Measurements from ENCODE around the gene MINDY4. TPM values are rescaled to one million over a fixed set of nuclear protein-coding genes. Genes with fewer than 3 reads are reported as not detected.

MINDY4 gene
- 3.1 and 3.7 TPM in 2 replicates for polyA plus RNA-seq (2014; cell fraction: cytosol; rRNA removed)
- polyA plus RNA-seq (2014; cell fraction: nucleus; rRNA removed) = 3.0 and 4.3 TPM in 2 replicates

DNA sequence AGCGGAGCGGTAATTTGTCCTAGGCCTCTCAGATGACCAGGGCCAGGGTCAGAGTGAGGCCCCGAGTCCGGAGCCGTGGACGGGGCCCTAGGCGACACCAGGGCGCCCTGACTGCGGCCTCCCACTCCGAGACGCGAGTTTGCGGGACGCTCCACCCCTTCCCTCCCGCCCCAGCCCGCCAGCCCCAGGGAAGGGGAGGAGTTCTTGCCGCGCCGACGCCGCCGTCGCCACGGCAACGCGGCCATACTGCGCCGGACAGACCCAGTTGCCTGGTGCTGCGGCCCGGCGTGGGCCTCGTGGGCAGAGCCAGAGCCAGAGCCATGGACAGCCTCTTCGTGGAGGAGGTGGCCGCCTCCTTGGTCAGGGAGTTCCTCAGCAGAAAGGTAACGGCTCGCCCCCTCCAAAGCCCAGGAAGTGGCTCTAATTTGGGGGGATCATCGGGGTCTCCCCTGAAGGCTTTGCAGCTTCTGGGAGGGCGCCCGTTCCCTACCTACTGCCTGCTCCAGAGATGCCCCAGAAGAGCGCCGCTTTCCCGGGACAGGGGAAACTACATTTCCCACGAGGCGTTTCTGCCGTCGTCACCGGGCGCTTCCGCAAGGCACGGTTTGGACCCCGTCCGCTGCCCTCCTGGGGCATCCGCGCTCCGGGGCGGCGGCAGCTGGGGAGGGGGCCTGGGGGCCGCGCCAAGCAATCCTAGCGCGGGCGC lies at the start of gene MINDY4:
Gene MINDY4 (plus strand): TSS at position 244 of the 706 bp plus-strand sequence. CDS start 77 bp downstream, at position 321.
- DNase-seq (ENCODE audit: low spot score) = peak; percentile 82

GRCh38 chr7:30722187-30722586 lies 49.0 kb upstream of the MINDY4 start:
- DNase-seq (ENCODE audit: low spot score) = no peak

- DNase-seq (ENCODE audit: low spot score) = no peak
Observed at GRCh38 chr7:30722671-30723070, 48.5 kb upstream of the MINDY4 start.

DNA sequence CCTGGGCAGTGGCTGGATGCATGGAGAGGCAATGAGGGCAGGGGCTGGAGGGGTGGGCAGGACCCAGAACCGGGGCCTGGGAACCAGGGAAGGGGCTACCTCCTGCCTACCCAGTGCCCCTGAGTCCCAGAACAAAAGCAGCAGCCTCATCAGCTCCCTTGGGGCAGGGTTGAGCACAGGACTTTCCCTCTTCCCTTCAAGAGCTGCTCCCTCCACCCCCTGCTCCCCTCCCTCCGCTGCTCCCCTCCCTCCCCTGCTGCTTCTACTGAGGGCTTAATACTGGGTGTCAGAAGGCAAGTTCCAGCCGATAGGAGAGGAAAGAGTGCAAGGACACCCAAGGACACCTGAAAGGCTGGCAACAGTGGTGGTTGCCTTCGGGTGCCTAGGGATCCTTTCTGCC lies 47.4 kb upstream of the MINDY4 start:
- no peak for DNase-seq (ENCODE audit: low spot score)

DNA sequence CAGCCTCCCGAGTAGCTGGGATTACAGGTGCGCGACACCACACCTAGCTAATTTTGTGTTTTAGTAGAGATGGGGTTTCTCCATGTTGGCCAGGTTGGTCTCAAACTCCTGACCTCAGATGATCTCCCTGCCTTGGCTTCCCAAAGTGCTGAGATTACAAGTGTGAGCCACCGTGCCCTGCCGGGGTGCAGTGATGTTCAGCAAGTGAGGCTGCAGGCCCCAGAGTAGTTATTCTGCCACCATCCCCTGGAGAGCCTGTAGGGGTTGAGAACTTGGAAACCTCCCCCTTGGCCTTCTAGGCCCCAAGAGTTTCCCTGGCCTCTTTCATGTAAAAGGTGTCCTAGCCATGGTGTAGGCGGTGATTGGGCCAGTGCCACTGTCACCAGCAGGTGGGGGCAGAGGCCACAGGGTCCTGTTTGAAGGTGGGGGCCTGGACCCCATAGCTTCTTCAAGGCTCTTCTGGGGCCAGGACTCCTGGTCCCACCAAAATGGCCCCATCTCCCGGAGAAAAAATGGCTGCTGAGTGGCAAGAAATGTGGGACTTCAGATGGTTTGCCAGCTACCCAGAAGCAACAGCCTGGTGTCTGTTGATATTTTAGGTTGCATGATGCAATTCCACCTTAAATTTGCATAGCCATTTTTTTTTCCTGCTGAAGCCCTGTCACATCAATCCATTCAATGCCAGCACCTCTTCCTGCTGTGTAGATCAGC lies 44.8 kb upstream of the MINDY4 start:
- DNase-seq (ENCODE audit: low spot score) = no peak

GRCh38 chr7:30727061-30727945 lies 43.9 kb upstream of the MINDY4 start:
- DNase-seq (ENCODE audit: low spot score) = no peak

GRCh38 chr7:30728591-30729100 lies 42.6 kb upstream of the MINDY4 start:
- DNase-seq (ENCODE audit: low spot score) = no peak

DNA sequence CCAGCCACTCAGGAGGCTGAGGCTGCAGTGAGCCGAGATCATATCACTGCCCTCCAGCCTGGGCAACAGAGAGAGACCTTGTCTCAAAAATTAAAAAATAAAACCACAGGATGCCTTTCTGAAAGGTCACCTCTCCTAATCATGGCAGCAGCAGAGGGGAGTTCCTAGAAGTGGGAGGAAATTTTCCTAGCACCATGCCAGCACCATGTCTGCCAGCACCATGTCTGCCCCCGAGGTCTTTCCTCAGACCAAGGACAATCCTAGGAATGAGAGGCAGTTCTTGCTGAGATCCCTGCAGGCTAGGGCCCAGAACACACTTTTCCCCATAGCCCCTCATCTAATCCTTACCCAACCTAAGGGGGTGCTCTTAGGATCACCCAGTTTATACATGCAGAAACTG lies 41.6 kb upstream of the MINDY4 start:
- DNase-seq (ENCODE audit: low spot score) = no peak

DNA sequence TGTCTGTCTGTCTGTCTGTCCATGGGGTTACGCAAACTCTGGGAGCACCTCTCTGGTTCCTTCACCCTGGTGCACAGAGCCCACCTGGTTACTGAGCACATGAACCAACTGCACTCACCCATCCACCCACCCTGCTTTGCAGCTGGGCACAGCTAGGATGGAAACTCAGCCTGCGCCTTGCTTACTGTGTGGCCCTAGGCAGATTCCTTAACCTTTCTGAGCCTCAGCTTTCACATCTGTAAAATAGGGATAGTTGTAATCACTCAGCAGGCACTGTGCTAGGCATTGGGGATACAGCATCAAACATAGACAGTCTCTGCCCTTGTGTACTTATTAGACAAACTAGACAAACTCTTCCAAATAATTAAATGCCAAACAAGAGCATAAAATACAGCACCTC lies 41.1 kb upstream of the MINDY4 start:
- no peak for DNase-seq (ENCODE audit: low spot score)

DNA sequence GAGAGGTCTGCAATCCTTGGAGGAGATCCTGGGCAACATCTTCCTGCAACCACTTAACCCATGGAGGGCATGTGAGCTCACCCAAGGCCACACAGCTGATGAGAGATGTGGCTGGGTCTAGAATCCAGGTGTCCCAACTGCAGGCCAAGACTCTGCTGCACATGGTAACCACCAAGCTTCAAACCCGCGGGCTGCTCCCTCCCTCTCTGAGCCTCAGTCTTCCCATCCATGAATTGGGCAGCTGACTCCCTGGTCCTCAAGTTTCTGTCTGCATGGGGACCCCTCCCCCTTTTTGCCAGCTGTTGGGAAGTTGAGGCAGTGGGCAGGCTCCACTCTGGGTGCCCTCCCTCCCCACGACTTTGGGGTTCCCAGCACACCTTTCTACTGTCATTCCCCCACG lies 40.2 kb upstream of the MINDY4 start:
- DNase-seq (ENCODE audit: low spot score) = no peak

GRCh38 chr7:30731581-30731980 lies 39.6 kb upstream of the MINDY4 start:
- no peak for DNase-seq (ENCODE audit: low spot score)

DNA sequence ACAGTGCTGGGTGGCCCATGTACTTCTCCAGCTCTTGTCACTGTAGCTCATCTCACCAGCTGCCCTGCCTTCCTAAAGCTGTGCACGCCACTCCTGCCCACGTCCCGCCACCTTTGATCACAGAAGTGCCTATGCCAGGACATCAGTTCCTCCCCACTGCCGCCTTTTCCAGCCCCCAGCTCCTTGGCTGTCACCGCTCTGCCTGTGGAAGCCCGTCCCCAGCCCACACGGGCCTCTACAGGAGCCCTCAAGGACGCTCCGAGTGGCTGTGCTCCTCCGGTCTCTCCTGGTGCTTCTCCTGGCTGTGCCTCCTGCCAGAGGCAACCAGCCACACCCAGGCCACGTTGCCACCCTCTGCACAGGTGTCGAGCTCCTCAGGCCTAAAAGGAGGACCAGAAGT lies 38.6 kb upstream of the MINDY4 start:
- DNase-seq (ENCODE audit: low spot score) = no peak

DNA sequence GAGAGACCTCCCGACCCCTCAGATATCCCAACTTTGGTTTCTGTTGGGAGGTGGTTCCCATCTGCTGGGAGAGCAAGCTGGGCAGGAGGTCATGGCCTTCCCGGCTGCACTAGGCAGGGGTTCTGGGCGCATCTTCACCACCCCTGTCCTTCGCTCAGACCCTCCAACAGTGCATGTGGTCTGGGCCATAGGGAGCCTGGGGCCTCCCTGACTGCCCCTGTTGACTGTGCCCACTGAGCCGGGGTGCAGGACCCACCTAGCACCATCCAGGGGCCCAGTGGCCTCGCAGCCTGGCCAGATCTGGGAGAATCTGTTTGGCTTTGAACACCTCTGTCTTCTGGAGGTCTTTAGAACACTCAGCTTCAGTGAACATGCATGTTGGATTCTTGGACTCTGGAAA lies 38.0 kb upstream of the MINDY4 start:
- no peak for DNase-seq (ENCODE audit: low spot score)

DNA sequence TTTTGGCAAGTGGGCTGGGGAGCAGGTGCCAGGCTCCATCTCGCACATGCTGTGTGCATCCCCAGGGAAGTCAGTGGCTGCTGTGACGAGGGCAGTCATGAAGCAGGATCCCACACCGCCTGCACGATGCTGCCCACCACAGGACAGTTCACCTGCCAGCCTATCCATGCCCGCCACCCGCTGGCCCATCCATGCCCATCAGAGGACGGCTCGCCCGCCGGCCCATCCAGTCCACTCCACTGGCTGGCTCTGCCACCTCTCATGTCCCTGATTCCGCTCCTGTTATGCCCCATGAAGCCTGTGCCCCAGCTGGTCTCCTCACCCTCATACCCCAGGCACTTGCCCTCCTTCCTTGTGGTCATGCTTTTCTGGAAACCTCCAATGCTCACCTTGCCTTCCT lies 37.5 kb upstream of the MINDY4 start:
- DNase-seq (ENCODE audit: low spot score) = no peak

DNA sequence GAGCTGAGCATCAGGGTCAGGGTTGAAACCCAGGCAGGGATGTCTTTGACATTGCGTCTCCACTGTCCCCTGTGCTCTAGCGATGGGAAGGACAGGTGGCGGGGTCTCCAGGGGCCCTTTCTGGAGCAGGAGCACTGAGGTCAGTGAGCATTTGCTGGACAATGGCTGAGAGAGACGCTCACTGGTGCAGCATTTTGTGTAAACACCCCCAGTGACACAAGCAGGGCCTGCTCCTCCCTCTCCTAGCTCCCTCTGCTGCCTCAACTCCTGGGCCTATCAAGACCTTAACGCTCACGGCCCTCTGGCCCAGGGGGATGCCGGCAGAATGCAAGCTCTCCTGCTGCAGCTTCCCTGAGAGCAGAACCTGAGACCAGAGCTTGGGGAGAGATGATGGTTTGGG lies 36.7 kb upstream of the MINDY4 start:
- DNase-seq (ENCODE audit: low spot score) = no peak

- no peak for DNase-seq (ENCODE audit: low spot score)
Observed at GRCh38 chr7:30735631-30736030, 35.6 kb upstream of the MINDY4 start.

GRCh38 chr7:30736291-30736690 lies 34.9 kb upstream of the MINDY4 start:
- DNase-seq (ENCODE audit: low spot score) = no peak

DNA sequence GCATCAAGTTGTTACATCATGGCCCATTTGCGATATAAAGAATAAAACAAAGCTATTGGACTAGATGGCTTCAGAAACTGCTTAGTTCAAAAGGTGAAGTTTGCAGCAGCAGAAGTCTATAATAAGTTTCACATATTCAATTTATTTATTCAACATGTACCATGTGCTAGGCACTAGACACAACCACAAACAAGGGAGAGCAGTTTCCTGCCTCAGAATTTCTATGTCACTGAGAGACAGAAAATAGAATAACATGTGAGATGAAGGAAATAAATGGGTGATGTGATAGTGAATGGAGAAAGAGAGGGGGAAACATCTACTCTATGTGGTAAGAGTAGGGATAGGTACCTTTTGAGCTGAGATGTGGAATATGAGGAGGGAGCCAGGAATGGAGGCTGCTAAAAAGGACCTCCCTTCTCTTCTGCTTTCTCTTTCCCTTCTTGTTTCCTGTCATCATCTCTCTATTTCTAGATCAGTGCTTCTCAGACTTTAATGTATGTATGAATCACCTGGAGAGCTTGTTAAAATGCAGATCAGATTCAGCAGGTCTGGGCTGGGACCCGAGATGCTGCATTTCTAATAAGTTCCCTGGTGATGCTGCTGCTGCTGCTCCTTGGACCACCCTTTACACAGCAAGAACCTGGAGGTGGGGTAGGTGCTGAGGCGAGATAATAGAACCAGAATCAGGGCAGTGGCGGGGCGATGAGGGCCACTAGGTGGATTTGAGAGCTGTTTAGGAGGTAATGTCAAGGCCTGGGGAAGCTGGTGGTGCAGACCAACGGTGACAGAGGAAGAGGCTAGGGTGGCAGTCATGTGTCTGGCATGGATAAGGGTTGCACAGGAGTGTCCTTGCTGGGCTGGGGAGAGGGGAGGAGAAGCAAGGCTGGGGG lies 32.9 kb upstream of the MINDY4 start:
- DNase-seq (ENCODE audit: low spot score) = no peak

GRCh38 chr7:30739691-30740090 lies 31.5 kb upstream of the MINDY4 start:
- DNase-seq (ENCODE audit: low spot score) = no peak

DNA sequence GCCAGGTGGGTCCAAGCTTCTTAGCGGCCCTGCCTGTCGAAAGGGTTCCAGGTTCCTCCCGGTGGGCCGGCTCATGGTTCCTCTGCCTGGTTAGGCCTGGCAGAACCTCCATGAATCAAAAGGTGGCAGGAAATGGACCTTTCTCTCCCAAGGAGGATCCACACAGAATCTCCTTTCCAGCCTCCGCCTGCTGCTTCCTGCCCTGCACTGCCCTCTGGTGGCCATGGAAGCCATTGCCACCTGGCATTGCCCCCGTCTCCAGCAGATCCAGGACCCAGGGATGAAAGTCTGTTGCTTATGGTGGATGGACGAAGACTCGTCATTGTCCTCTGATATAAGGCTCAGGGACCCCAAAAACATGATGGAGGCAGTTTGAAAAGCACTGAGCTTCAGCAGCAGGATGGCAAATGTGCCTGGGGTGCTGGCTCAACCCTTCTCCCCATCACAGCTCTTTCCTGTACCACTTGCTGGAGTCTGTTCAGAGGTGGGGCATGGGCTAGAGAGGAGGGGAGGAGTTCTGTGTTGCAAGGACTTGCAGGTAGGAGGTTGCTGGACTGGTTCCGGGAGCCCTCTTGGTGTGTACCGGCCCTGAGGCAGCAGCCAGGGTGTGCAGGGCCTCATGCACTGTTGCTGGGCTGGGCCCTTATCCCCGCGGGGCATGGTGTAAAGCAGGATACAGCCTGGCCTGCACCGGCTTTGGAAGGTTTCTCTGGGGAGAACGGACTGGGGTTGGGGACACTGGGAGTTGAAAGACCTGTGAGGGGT lies 30.6 kb upstream of the MINDY4 start:
- peak; percentile 76 for DNase-seq (ENCODE audit: low spot score)
